ENCODE results near the gene KIAA1217.

- TF ChIP-seq, protein P1, sequence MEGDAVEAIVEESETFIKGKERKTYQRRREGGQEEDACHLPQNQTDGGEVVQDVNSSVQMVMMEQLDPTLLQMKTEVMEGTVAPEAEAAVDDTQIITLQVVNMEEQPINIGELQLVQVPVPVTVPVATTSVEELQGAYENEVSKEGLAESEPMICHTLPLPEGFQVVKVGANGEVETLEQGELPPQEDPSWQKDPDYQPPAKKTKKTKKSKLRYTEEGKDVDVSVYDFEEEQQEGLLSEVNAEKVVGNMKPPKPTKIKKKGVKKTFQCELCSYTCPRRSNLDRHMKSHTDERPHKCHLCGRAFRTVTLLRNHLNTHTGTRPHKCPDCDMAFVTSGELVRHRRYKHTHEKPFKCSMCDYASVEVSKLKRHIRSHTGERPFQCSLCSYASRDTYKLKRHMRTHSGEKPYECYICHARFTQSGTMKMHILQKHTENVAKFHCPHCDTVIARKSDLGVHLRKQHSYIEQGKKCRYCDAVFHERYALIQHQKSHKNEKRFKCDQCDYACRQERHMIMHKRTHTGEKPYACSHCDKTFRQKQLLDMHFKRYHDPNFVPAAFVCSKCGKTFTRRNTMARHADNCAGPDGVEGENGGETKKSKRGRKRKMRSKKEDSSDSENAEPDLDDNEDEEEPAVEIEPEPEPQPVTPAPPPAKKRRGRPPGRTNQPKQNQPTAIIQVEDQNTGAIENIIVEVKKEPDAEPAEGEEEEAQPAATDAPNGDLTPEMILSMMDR (conservative IDR thresholded peaks at IDR 0.05), result no peak
- TF ChIP-seq ZFX (IDR thresholded peaks at IDR 0.05), result no peak
These were observed 48.6 kb downstream of the KIAA1217 start for GRCh38 chr10:24257588-24257987.
